Smooth muscle cell (in vitro differentiated cells): ENCODE measurements around the gene SUMF2. TPM values are rescaled to one million over a fixed set of nuclear protein-coding genes. Genes with fewer than 3 reads are reported as not detected.

Experiments
- DNase-seq: peaks from one replicate; lab custom pipeline; 2025; ENCODE audit not compliant: unreplicated experiment; lab: John Stamatoyannopoulos, UW
- H2AFZ ChIP-seq: fragments of 200-600 bp; sonication (generic); 2 replicates; pipeline ENCODE4 v1.6.0; 2016; ENCODE audit warnings: antibody characterized with exemption, low read depth, mild to moderate bottlenecking
- H3F3A ChIP-seq: fragments of 200-600 bp; sonication (generic); 2 replicates; pipeline ENCODE4 v1.6.0; 2017; ENCODE audit warnings: antibody characterized with exemption, low read depth
- H3K27ac ChIP-seq: fragments of 200-600 bp; sonication (generic); 2 replicates; pipeline ENCODE4 v1.5.1; 2016; ENCODE audit warnings: low read depth, mild to moderate bottlenecking
- H3K27me3 ChIP-seq: fragments of 200-600 bp; sonication (generic); 2 replicates; pipeline ENCODE4 v1.6.1; 2016; ENCODE audit warnings: low read depth, mild to moderate bottlenecking
- H3K36me3 ChIP-seq: fragments of 200-600 bp; sonication (generic); 2 replicates; pipeline ENCODE4 v1.5.1; 2016; ENCODE audit warnings: low read depth
- H3K4me1 ChIP-seq: fragments of 200-600 bp; sonication (generic); 2 replicates; pipeline ENCODE4 v1.5.1; 2016; ENCODE audit warnings: low read depth
- H3K4me2 ChIP-seq: fragments of 200-600 bp; sonication (generic); 2 replicates; pipeline ENCODE4 v1.6.0; 2016; ENCODE audit warnings: mild to moderate bottlenecking
- H3K4me3 ChIP-seq: fragments of 200-600 bp; sonication (generic); 2 replicates; pipeline ENCODE4 v1.5.1; 2016; ENCODE audit warnings: mild to moderate bottlenecking
- H3K79me2 ChIP-seq: fragments of 200-600 bp; sonication (generic); 2 replicates; pipeline ENCODE4 v1.6.0; 2016; ENCODE audit warnings: low read depth, mild to moderate bottlenecking
- H3K9ac ChIP-seq: fragments of 200-600 bp; sonication (generic); 2 replicates; pipeline ENCODE4 v1.6.0; 2016; ENCODE audit warnings: low read depth
- H3K9me3 ChIP-seq: fragments of 200-600 bp; sonication (generic); replicated peaks from 2 replicates; pipeline ENCODE4 v1.5.1; 2016; ENCODE audit warnings: low read depth
- H4K20me1 ChIP-seq: fragments of 200-600 bp; sonication (generic); 2 replicates; pipeline ENCODE4 v1.6.0; 2016; ENCODE audit warnings: low read depth
- WGBS: methylation state at CpG from one replicate; pipeline ENCODE4 v1.1.7; 2016; ENCODE audit warnings: low lambda C conversion rate; 5-methylcytosine and 5-hydroxymethylcytosine counted together
- polyA plus RNA-seq: library from polyadenylated mRNA; unstranded; fragments of >200 nt; fragmentation: Nextera tagmentation; extraction: Ambion mirVana; gene quantifications from 2 replicates; pipeline ENCODE4 v1.2.1, GENCODE V29; 2016
- total RNA-seq: library from RNA; depleted of rRNA; stranded (reverse); fragments of >200 nt; gene quantifications from 2 replicates; pipeline ENCODE4 v1.2.3, GENCODE V29; 2014
- TF ChIP-seq, protein P1 (sequence below): fragments of 200-600 bp; sonication (generic); IDR thresholded peaks from 2 replicates; pipeline ENCODE4 v1.5.1; 2017; ENCODE audit warnings: borderline replicate concordance, mild to moderate bottlenecking, antibody characterized with exemption; ENCODE audit not compliant: insufficient read depth, poor library complexity, severe bottlenecking

SUMF2 gene
- total and polyA plus RNA-seq, 2 experiments from 2014 or later: 62.2 to 123 TPM

- 84% methylated on average over 6 of the region's 6 CpGs for WGBS
- no peak overlapping the region for H3K4me2 ChIP-seq
- TF ChIP-seq, protein P1, sequence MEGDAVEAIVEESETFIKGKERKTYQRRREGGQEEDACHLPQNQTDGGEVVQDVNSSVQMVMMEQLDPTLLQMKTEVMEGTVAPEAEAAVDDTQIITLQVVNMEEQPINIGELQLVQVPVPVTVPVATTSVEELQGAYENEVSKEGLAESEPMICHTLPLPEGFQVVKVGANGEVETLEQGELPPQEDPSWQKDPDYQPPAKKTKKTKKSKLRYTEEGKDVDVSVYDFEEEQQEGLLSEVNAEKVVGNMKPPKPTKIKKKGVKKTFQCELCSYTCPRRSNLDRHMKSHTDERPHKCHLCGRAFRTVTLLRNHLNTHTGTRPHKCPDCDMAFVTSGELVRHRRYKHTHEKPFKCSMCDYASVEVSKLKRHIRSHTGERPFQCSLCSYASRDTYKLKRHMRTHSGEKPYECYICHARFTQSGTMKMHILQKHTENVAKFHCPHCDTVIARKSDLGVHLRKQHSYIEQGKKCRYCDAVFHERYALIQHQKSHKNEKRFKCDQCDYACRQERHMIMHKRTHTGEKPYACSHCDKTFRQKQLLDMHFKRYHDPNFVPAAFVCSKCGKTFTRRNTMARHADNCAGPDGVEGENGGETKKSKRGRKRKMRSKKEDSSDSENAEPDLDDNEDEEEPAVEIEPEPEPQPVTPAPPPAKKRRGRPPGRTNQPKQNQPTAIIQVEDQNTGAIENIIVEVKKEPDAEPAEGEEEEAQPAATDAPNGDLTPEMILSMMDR: no peak
- no peak overlapping the region for H2AFZ ChIP-seq
- no peaks in the 10 kb centered on the region for H3K79me2 ChIP-seq
- no peaks in the 10 kb centered on the region for H3F3A ChIP-seq
- no peaks in the 10 kb centered on the region for H3K36me3 ChIP-seq
- no peaks in the 10 kb centered on the region for H3K4me1 ChIP-seq
- H3K4me3 ChIP-seq: no peak overlapping the region
- DNase-seq: no peak
- H4K20me1 ChIP-seq: no peaks in the 10 kb centered on the region
- no peak overlapping the region for H3K27ac ChIP-seq
- peaks cover 5% of the 10 kb centered on the region for H3K9me3 ChIP-seq
- no peak overlapping the region for H3K9ac ChIP-seq
- H3K27me3 ChIP-seq: no peaks in the 10 kb centered on the region
These were observed 57.4 kb downstream of the SUMF2 start for GRCh38 chr7:56121440-56121839.

GRCh38 chr7:56124981-56125380 lies 60.9 kb downstream of the SUMF2 start:
- H3K4me2 ChIP-seq: no peak overlapping the region
- 52% methylated on average over 6 of the region's 6 CpGs for WGBS
- H3K27ac ChIP-seq: no peak overlapping the region
- H3K79me2 ChIP-seq: no peaks in the 10 kb centered on the region
- H4K20me1 ChIP-seq: no peaks in the 10 kb centered on the region
- no peaks in the 10 kb centered on the region for H3K4me1 ChIP-seq
- no peak overlapping the region for H2AFZ ChIP-seq
- TF ChIP-seq, protein P1: no peak
- H3K9ac ChIP-seq: no peak overlapping the region
- no peaks in the 10 kb centered on the region for H3F3A ChIP-seq
- no peak overlapping the region for H3K4me3 ChIP-seq
- peaks cover 10% of the 10 kb centered on the region for H3K9me3 ChIP-seq
- no peaks in the 10 kb centered on the region for H3K27me3 ChIP-seq
- H3K36me3 ChIP-seq: no peaks in the 10 kb centered on the region
- no peak for DNase-seq

GRCh38 chr7:56125831-56126230 lies 61.7 kb downstream of the SUMF2 start:
- Histone ChIP-seq H3K27me3 (no peaks in the 10 kb centered on the region), H3K9ac (no peak overlapping the region), H2AFZ (no peak overlapping the region), H3K27ac (no peak overlapping the region), H3F3A (no peaks in the 10 kb centered on the region), H3K4me3 (no peak overlapping the region), H3K4me2 (no peak overlapping the region), H3K9me3 (peaks cover 10% of the 10 kb centered on the region), H3K36me3 (no peaks in the 10 kb centered on the region), H3K4me1 (no peaks in the 10 kb centered on the region), H4K20me1 (no peaks in the 10 kb centered on the region), H3K79me2 (no peaks in the 10 kb centered on the region)
- TF ChIP-seq, protein P1: no peak
- DNase-seq: no peak
- 68% methylated on average over 8 of the region's 8 CpGs for WGBS

DNA sequence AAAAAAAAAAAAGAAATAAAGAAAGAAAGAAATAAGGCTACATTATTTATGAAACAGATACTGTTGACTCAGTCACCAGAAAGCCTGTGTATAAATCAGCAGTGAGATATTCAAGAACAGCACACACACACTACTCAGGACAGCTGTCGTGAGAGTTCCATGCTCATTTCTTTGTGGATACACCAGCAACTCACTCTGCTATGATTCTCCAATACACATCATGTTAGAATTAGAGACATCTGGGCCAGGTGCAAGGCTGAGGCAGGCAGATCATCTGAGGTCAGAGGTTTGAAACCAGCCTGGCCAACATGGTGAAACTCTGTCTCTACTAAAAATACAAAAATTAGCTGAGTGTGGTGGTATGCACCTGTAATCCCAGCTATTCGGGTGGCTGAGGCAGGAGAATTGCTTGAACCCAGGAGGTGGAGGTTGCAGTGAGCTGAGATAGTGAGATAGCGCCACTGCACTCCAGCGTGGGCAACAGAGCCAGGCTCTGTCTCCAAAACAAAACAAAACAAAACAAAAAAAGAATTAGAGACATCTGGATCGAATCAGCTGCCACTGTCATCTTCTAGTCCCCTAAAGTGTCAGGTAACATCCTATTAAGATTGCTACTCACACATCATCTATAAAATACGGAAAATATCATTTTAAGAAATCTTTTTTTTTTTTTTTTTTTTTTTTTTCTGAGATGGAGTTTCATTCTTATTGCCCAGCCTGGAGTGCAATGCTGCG lies 63.3 kb downstream of the SUMF2 start:
- Histone ChIP-seq H3K36me3 (no peaks in the 10 kb centered on the region), H3K4me3 (no peak overlapping the region), H3F3A (no peaks in the 10 kb centered on the region), H3K4me1 (no peaks in the 10 kb centered on the region), H3K9me3 (peaks cover 10% of the 10 kb centered on the region), H2AFZ (no peak overlapping the region), H3K27me3 (no peaks in the 10 kb centered on the region), H4K20me1 (no peaks in the 10 kb centered on the region), H3K4me2 (no peak overlapping the region), H3K79me2 (no peaks in the 10 kb centered on the region), H3K9ac (no peak overlapping the region), H3K27ac (no peak overlapping the region)
- DNase-seq: no peak
- WGBS: 71% methylated on average over 7 of the region's 7 CpGs
- TF ChIP-seq, protein P1: no peak
